MCF 10A (cell line): Measurements from ENCODE around the gene SNAP23. TPM values are rescaled to one million over a fixed set of nuclear protein-coding genes. Genes with fewer than 3 reads are reported as not detected.

Experiments used
- BruUV-seq: library from RNA; stranded (reverse); fragments of 400-500 nt; replicated peaks from 2 replicates; lab custom pipeline; 2021; lab: Mats Ljungman, UMichigan
- CTCF ChIA-PET: fragments of 300-600 bp; sonication (Branson Sonifier 250); formaldehyde crosslinking; extraction: SDS; loops from one replicate; lab custom pipeline; 2021; ENCODE audit warnings: antibody characterized with exemption, inconsistent platforms; lab: Yijun Ruan, JAX
- POLR2A ChIA-PET: fragments of 300-600, 350-650 bp; sonication (Branson Sonifier 250); formaldehyde crosslinking; extraction: SDS; loops from one replicate; lab custom pipeline; 2020; ENCODE audit warnings: antibody characterized with exemption, inconsistent platforms; lab: Yijun Ruan, JAX
- DNase-seq: peaks from one replicate; pipeline ENCODE4 v3.0.0-alpha.2; 2018; ENCODE audit not compliant: unreplicated experiment
- H3K27ac Mint-ChIP-seq: one replicate; pipeline ENCODE4 v1.8.0; 2022; ENCODE audit warnings: mild to moderate bottlenecking, low read depth, mixed read lengths; ENCODE audit not compliant: unreplicated experiment
- H3K27me3 Mint-ChIP-seq: one replicate; pipeline ENCODE4 v1.8.0; 2022; ENCODE audit warnings: mixed read lengths; ENCODE audit not compliant: insufficient read depth, unreplicated experiment
- H3K36me3 Mint-ChIP-seq: one replicate; pipeline ENCODE4 v1.8.0; 2022; ENCODE audit warnings: mild to moderate bottlenecking, moderate library complexity, mixed read lengths; ENCODE audit not compliant: insufficient read depth, unreplicated experiment
- H3K4me1 Mint-ChIP-seq: one replicate; pipeline ENCODE4 v1.8.0; 2022; ENCODE audit warnings: mixed read lengths; ENCODE audit not compliant: insufficient read depth, unreplicated experiment
- H3K4me3 Mint-ChIP-seq: one replicate; pipeline ENCODE4 v1.8.0; 2022; ENCODE audit warnings: mild to moderate bottlenecking, moderate library complexity, mixed read lengths; ENCODE audit not compliant: unreplicated experiment
- H3K9me3 Mint-ChIP-seq: one replicate; pipeline ENCODE4 v1.8.0; 2022; ENCODE audit warnings: mixed read lengths; ENCODE audit not compliant: unreplicated experiment
- CTCF ChIP-seq: fragments of 200-600 bp; IDR thresholded peaks from one replicate; pipeline ENCODE4 v1.8.0; 2022; ENCODE audit warnings: antibody characterized with exemption, mild to moderate bottlenecking; ENCODE audit not compliant: unreplicated experiment
- intact Hi-C: fragments of 100-400 bp; cut with micrococcal nuclease; formaldehyde crosslinking; loops from 2 replicates; pipeline ENCODE4 v1.14.1; 2022
- total RNA-seq: library from RNA; stranded (reverse); gene quantifications from 2 replicates; pipeline ENCODE4 v1.2.3, GENCODE V29; 2022

The SNAP23 gene
- total RNA-seq, 1 experiment from 2014 or later = 47.4 TPM

DNA sequence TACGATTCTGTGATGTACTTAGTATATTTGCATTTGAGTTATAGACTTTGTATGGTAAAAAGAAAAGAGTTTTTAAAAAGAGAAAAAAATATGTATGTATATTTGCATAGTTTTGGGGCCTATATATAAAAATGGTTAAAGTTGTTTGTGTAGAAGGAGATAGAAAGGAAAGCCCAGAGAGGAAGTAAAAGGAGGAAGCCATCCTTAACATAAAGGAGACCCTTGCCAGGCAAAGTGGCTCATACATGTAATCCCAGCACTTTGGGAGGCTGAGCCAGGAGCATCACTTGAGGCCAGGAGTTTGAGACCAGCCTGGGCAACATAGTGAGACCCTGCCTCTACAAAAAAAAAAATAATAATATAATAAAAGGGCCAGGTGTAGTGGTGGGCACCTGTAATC, 8.4 kb downstream of the SNAP23 start:
- H3K36me3 Mint-ChIP-seq = peaks cover 16% of the 10 kb centered on the region
- TF ChIP-seq CTCF = no peak
- ChIA-PET POLR2A (interaction anchor here (0.6 to 2.3 kb wide), 3 partner anchors 8 to 142 kb away, joined by 3 to 11 read pairs (median 9); partner anchors contain the start of genes SNAP23 and ZNF106), CTCF (interaction anchor here (1.3 kb wide), 1 partner anchor 9 kb away, joined by 4 read pairs; no protein-coding TSS in a partner anchor)
- intact Hi-C loops = no loop called here
- no peak overlapping the region for H3K4me3 Mint-ChIP-seq
- H3K27me3 Mint-ChIP-seq = no peaks in the 10 kb centered on the region
- H3K9me3 Mint-ChIP-seq = no peaks in the 10 kb centered on the region
- no TSS peak for BruUV-seq
- H3K27ac Mint-ChIP-seq = no peak overlapping the region
- H3K4me1 Mint-ChIP-seq = no peaks in the 10 kb centered on the region
- DNase-seq = no peak

GRCh38 chr15:42504631-42505030, 9.2 kb downstream of the SNAP23 start:
- no peak overlapping the region for H3K4me3 Mint-ChIP-seq
- intact Hi-C loops = no loop called here
- DNase-seq = no peak
- no TSS peak for BruUV-seq
- ChIA-PET CTCF (interaction anchor here (1.3 kb wide), 1 partner anchor 10 kb away, joined by 4 read pairs; no protein-coding TSS in a partner anchor), POLR2A (interaction anchor here (0.6 to 2.3 kb wide), 5 partner anchors 8 to 90 kb away, joined by 3 to 11 read pairs (median 5); partner anchors contain the start of genes SNAP23 and ZNF106)
- H3K9me3 Mint-ChIP-seq = no peaks in the 10 kb centered on the region
- H3K36me3 Mint-ChIP-seq = peaks cover 16% of the 10 kb centered on the region
- H3K27ac Mint-ChIP-seq = no peak overlapping the region
- H3K4me1 Mint-ChIP-seq = no peaks in the 10 kb centered on the region
- no peaks in the 10 kb centered on the region for H3K27me3 Mint-ChIP-seq
- TF ChIP-seq CTCF = no peak

- Mint-ChIP-seq H3K4me1 (peaks cover 6% of the 10 kb centered on the region), H3K27ac (no peak overlapping the region), H3K9me3 (no peaks in the 10 kb centered on the region), H3K27me3 (no peaks in the 10 kb centered on the region), H3K4me3 (no peak overlapping the region), H3K36me3 (peaks cover 11% of the 10 kb centered on the region)
- intact Hi-C loops = no loop called here
- CTCF ChIA-PET = interaction anchor here (0.7 kb wide), 1 partner anchor 12 kb away, joined by 3 read pairs; no protein-coding TSS in a partner anchor
- no peak for TF ChIP-seq CTCF
- no TSS peak for BruUV-seq
- POLR2A ChIA-PET = interaction anchor here (2.0 kb wide), 1 partner anchor 12 kb away, joined by 11 read pairs; the partner anchor contains the start of gene SNAP23
- no peak for DNase-seq
These were observed 12.1 kb downstream of the SNAP23 start for GRCh38 chr15:42507514-42507913.

DNA sequence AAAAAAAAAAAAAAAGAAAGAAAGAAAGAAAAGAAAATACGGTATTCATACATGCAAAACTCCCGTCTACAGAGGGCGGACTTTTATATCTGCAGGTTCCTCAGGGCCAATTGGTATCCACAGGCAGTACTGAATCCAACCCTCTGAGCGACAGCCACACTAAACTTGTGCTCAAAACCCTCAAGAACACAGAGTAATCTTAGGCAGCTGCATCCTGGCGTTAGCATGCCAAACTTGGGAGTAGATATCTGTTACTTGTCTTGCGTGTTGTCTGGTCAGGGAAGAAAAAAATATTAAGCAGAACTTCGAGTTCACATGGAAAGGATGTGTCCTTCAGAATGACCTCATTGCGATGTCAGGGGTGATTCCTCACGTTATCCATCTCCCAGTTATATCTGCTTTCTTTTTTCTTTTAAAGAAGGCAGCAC, 12.8 kb downstream of the SNAP23 start:
- ChIA-PET CTCF (interaction anchor here (0.6 to 0.7 kb wide), 2 partner anchors 11 to 54 kb away, joined by 3 to 5 read pairs; no protein-coding TSS in a partner anchor), POLR2A (no interaction called here)
- H3K27me3 Mint-ChIP-seq = no peaks in the 10 kb centered on the region
- intact Hi-C loops = no loop called here
- no peak for TF ChIP-seq CTCF
- BruUV-seq = no TSS peak
- no peak overlapping the region for H3K4me3 Mint-ChIP-seq
- H3K36me3 Mint-ChIP-seq = peaks cover 17% of the 10 kb centered on the region
- no peak overlapping the region for H3K27ac Mint-ChIP-seq
- no peaks in the 10 kb centered on the region for H3K9me3 Mint-ChIP-seq
- DNase-seq = no peak
- peaks cover 6% of the 10 kb centered on the region for H3K4me1 Mint-ChIP-seq
